ENCODE data around the gene UNKL. TPM values are rescaled to one million over a fixed set of nuclear protein-coding genes. Genes with fewer than 3 reads are reported as not detected.

Gene UNKL
- total RNA-seq, 1 donor from 2014 or later: 13.4 TPM

GRCh38 chr16:1342526-1343427 lies 71.7 kb downstream of the UNKL start:
- Histone ChIP-seq H3K27ac (replicated peaks) (peak overlapping the region; percentile 23), H3K27me3 (ENCODE audit: low read depth) (no peaks in the 10 kb centered on the region), H3K9me3 (replicated peaks) (no peaks in the 10 kb centered on the region), H3K4me1 (peaks cover 14% of the 10 kb centered on the region), H3K4me3 (peak overlapping the region; percentile 63), H3K36me3 (no peaks in the 10 kb centered on the region)
- DNase-seq: peak; percentile 92
- intact Hi-C loops (cut with micrococcal nuclease): no loop called here
- TF ChIP-seq, protein P1, sequence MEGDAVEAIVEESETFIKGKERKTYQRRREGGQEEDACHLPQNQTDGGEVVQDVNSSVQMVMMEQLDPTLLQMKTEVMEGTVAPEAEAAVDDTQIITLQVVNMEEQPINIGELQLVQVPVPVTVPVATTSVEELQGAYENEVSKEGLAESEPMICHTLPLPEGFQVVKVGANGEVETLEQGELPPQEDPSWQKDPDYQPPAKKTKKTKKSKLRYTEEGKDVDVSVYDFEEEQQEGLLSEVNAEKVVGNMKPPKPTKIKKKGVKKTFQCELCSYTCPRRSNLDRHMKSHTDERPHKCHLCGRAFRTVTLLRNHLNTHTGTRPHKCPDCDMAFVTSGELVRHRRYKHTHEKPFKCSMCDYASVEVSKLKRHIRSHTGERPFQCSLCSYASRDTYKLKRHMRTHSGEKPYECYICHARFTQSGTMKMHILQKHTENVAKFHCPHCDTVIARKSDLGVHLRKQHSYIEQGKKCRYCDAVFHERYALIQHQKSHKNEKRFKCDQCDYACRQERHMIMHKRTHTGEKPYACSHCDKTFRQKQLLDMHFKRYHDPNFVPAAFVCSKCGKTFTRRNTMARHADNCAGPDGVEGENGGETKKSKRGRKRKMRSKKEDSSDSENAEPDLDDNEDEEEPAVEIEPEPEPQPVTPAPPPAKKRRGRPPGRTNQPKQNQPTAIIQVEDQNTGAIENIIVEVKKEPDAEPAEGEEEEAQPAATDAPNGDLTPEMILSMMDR (IDR thresholded peaks at IDR 0.05; ENCODE audit: borderline replicate concordance): no peak

- no peak overlapping the region for H3K27ac ChIP-seq (replicated peaks)
- DNase-seq: no peak
- H3K27me3 ChIP-seq (ENCODE audit: low read depth): peaks cover 3% of the 10 kb centered on the region
- no peak overlapping the region for H3K4me3 ChIP-seq
- TF ChIP-seq, protein P1 (IDR thresholded peaks at IDR 0.05; ENCODE audit: borderline replicate concordance): no peak
- H3K36me3 ChIP-seq: no peaks in the 10 kb centered on the region
- peaks cover 14% of the 10 kb centered on the region for H3K4me1 ChIP-seq
- intact Hi-C loops (cut with micrococcal nuclease): no loop called here
- H3K9me3 ChIP-seq (replicated peaks): no peaks in the 10 kb centered on the region
Measured at GRCh38 chr16:1341495-1342420, 72.7 kb downstream of the UNKL start.

DNA sequence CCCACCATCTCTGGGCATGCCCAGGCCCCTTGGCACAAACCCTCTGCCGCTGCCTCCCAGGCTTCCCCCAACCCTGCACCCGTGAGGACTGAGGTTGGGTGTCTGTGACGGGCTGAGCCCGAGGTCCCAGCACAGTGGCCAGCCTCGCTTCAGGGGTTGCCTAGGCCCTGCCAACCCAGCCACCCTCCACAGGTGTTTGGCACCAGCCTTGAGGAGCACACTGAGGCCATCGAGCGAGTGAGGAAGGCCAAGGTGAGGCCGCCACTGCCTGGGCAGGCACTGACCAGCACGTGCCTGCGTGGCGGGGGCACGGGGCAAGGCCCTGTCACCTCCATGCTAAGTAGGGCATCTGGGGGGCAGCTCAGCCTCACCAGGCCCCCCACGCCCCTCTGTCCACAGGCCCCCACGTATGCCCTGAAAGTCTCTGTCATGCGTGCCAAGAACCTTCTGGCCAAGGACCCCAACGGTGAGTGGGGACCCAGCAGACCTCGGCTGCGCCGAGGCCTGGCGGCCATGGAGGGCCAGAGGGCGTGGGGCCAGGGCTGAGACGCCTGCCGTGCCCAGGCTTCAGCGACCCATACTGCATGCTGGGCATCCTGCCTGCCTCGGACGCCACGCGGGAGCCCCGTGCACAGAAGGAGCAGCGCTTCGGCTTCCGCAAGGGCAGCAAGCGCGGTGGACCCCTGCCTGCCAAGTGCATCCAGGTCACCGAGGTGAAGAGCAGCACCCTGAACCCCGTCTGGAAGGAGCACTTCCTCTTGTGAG lies 73.6 kb downstream of the UNKL start:
- Histone ChIP-seq H3K27ac (replicated peaks) (no peak overlapping the region), H3K36me3 (no peaks in the 10 kb centered on the region), H3K9me3 (replicated peaks) (no peaks in the 10 kb centered on the region), H3K27me3 (ENCODE audit: low read depth) (peaks cover 3% of the 10 kb centered on the region), H3K4me1 (peaks cover 14% of the 10 kb centered on the region), H3K4me3 (no peak overlapping the region)
- TF ChIP-seq, protein P1 (IDR thresholded peaks at IDR 0.05; ENCODE audit: borderline replicate concordance): no peak
- no peak for DNase-seq
- intact Hi-C loops (cut with micrococcal nuclease): no loop called here

DNA sequence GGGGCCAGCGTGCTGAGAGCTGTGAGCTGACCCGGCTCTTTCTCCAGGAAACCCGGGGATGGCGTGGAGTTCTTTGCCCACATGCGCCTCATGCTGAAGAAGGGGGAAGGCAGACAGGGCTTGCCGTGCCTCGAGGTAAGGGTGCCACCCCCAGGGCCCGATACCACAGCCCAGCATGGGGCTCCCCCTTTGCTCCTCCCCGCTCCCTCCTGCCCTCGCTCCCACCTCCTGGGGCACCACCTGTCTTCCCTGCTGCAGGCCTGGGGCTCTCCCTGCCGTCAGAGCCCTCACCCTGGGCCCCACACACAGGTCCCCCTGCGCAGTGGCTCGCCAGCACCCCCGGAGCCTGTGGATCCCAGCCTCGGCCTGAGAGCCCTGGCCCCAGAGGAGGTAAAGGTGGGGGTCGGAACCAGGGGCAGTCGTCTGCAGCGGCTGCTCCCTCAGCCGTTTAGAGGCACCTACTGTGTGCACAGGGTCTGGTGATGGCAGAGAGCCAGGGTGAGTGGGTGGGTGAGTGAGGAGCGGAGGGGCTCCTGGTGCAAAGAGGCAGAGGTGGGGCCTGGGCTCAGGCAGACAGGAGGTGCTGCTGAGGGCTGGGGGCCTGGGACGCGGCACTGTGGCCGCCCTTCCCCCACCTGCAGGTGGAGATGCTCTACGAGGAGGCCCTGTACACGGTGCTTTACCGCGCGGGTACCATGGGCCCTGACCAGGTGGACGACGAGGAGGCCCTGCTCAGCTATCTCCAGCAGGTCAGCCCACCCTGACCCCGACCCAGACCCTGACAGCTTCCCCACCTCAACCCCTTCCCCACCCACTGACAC lies 75.4 kb downstream of the UNKL start:
- DNase-seq: no peak
- no peaks in the 10 kb centered on the region for H3K9me3 ChIP-seq (replicated peaks)
- H3K27ac ChIP-seq (replicated peaks): no peak overlapping the region
- H3K4me1 ChIP-seq: peaks cover 21% of the 10 kb centered on the region
- H3K36me3 ChIP-seq: no peaks in the 10 kb centered on the region
- TF ChIP-seq, protein P1 (IDR thresholded peaks at IDR 0.05; ENCODE audit: borderline replicate concordance): no peak
- no peak overlapping the region for H3K4me3 ChIP-seq
- peaks cover 20% of the 10 kb centered on the region for H3K27me3 ChIP-seq (ENCODE audit: low read depth)
- intact Hi-C loops (cut with micrococcal nuclease): no loop called here

Data from left ventricle myocardium inferior (tissue), 1 donor.